HG02623 (cell line): ENCODE measurements around the gene DNAH9.

Experiments
- ATAC-seq: cut with Tn5 transposase; IDR thresholded peaks from one replicate; pipeline ENCODE4 v1.9.1; 2021; ENCODE audit warnings: moderate library complexity; ENCODE audit not compliant: unreplicated experiment

Gene DNAH9

DNA sequence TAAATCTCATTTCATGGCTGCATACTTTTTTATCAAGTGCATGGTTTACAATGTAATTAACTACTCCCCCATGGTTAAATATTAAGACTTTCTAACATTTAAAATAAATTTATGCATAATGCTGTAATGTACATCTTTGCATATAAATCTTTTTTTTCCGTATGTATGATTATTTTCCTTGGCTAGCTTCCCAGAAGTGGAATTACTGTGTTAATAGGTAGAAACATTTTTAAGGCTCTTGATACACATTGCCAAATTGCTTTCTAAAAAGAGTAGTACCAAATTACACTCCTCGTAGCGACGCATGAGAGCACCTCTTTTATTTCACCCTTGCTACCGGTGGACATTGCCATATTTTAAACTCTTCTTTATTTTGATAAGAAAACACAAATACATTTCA is 141.1 kb downstream of the DNAH9 start:
- no peak for ATAC-seq

DNA sequence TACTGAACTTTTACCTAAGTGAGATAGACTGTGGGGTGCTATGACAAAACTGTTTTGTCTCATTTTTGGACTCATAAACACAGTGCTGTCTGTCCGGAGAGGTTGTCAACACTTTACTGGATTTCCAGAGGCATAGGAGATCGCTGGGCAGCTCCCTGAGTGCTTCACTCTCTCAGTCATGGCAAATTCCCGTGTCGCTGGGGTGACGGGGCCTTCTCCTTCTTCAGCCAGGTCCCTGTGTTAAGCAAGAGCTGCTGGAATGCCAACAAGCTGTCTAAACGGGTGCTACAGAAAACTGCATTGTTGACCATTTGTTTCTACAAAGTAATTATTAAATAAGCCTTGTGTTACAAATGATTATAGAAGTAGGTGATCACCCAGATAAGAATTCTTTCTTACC is 141.6 kb downstream of the DNAH9 start:
- no peak for ATAC-seq

DNA sequence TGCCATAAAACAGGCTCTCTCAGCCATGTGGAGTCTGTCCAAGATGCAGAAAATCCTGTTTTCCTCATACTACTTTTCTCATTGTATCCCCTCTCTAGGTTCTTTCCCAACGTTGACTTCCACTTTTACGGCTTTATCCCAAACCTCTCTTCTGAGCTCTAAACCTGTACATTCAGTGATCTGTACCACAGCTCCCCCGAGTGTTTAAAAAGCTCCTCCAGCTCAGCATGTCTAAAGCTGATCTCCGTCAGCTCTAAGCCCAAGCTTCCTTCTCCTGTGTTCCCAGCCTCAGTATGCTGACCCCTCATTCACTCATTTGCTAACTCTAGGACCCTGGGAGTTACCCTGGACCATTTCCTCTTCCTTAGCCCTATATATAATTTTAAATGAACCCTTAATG is 144.6 kb downstream of the DNAH9 start:
- no peak for ATAC-seq

DNA sequence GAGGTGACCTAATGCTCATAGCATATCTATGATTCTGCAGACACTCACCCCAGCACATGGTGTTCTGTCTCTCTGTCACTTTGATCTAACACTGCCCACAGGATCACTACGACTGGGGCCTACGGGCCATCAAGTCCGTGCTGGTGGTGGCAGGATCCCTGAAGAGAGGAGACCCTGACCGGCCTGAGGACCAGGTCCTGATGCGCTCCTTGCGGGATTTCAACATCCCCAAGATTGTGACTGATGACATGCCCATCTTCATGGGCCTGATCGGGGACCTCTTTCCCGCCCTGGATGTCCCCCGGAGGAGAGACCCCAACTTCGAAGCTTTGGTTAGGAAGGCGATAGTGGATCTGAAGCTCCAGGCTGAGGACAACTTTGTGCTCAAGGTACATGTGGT is 146.4 kb downstream of the DNAH9 start:
- no peak for ATAC-seq

DNA sequence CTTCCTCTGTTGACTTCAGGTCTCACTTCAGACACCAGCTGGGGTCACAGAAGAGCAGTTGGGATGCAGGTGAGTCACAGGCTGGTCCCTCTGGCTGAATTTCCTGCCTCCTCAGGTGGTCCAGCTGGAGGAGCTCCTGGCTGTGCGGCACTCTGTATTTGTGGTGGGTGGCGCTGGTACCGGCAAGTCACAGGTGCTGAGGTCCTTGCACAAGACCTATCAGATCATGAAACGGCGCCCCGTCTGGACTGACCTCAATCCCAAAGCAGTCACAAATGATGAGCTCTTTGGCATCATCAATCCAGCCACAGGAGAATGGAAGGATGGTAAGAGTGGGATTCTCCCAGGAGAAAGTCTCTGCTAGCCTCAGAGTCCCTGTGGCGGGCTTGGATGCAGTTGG is 149.2 kb downstream of the DNAH9 start:
- no peak for ATAC-seq

DNA sequence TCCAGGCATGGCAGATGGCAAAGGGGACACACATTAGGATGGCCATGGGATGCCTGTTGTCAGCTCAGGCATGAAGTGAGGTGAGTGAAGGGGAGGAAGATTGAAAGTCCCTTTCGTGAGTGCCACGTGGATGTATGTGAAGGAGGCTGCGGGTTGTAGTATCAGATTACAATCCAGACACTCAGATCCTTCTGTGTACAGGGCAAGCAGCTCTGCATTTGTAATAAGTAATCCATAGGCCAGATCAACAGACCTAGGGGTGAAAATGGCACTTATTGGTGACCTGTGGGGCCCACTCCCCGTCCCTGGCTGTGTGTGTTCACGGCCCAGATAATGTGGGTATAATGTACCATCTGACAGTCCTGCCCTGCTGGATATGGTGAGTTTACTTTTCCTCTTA is 159.5 kb downstream of the DNAH9 start:
- no peak for ATAC-seq

DNA sequence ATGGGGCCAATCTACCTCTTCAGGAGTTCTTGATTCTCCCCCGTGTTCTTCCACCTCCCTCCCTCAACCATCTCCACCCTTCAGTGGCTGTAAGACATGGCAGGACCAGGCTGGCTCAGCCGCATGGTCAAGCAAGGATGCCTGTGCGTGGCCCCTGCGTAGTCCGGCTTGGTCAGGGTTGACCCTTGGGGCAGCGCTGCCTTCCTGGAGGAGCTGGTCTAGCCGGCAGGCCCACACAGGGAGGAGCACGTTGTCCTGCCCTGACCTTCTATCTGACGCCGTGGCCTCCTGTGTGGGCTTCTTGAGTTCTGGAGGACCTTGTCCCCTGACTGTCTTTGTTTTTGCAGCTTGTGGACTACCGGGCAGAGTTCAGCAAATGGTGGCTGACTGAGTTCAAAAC is 169.8 kb downstream of the DNAH9 start:
- ATAC-seq = no peak

DNA sequence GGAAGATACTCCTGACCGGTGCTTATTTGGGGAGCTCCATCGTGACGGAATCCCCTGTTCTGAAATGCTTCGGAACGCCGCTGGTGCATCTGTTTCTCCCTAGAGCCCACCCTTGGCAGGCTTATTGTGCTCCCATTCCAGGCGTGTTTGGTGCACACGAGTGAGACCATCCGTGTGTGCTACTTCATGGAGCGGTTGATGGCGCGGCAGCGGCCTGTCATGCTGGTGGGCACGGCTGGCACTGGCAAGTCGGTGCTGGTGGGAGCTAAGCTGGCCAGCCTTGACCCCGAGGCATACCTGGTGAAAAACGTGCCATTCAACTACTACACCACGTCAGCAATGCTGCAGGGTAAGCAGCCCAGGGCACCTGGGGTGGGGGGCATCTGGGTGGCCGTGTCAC is 170.7 kb downstream of the DNAH9 start:
- ATAC-seq = no peak

DNA sequence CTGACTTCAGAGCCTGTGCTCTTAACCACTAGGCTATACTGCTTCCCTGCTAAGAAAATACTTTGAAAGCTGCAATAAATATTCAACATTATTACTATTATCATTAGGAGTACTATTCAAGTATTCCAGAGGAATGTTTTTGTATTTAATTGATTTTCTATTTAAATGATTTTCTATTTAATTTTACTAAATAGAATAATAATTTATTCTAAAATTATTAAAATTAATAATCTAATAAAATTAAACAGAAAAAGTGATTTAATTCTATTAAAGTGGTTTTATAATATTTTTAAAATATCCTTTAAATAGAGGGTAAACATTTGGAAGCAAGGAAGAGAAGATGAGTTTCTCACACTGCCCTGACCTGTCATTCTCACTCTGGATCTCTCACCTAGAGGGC is 173.8 kb downstream of the DNAH9 start:
- no peak for ATAC-seq

DNA sequence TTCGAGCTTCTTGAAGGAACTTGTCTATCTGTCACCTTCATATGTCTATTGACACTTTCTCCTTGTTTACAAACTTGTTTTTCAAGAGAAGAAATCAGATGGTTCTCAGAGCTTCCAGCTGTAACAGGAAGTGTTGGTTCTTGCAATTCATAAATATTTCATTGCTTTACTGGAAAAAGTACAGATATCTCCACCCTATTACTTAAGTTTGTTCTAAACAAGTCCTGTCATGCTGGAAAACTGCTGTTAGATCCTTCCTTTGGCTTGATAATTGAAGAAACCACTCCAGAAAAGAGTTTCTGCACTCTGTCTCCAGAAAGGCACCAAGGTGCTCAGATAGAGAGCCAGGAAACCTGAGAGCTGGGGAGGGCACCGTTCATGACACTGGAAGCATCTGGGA is 181.6 kb downstream of the DNAH9 start:
- ATAC-seq = no peak

DNA sequence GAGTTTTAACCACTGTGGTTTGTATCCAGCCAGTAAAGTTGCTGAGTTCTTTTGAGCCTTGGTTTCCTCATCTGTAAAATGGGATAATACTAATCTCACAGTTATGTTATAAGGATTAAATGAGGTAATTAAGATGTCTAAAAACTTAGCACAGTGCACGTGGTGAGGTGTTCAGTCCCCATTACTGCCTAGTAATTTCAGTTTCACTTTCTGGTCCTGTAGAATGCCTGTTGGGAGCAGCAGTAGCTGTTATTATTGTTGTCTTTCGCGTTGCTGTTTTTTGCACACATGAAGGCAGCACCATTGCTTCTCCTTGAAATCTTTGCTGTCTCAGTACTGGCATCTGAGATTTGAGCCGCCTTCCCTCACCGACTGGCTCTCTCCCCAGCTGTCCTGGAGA is 182.4 kb downstream of the DNAH9 start:
- ATAC-seq = no peak

DNA sequence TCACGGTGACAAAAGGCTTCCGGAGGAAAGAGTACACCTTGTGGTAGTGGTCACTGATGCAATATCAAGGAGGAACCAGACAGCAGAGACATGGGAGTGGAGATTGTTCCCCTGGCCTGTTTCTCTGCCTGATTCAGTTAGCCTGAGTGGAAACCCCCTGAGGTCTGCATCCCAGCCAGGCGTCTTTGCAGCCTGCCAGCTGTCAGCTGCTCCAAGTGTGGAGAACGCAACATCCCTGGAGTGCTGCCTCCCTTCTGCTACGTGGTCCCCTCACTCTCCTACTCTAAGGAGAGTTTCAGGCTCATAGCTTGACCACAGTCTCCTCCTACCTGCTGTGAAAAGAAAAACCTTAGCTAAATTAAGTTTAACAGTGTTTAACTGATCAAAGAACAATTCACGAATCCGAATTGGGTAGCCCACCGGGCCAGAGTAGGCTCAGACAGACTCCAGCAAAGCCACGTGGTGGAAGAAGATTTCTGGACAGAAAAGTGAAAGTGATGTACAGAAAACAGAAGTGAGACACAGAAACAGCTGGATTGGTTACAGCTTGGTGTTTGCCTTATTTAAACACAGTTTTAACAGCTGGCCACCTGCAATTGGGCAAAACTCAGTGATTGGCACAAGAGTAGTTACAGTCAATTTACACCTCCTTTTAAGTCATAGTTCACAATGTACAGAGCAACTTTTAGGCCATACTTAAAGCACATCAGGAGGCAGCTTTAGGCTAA is 188.6 kb downstream of the DNAH9 start:
- no peak for ATAC-seq

DNA sequence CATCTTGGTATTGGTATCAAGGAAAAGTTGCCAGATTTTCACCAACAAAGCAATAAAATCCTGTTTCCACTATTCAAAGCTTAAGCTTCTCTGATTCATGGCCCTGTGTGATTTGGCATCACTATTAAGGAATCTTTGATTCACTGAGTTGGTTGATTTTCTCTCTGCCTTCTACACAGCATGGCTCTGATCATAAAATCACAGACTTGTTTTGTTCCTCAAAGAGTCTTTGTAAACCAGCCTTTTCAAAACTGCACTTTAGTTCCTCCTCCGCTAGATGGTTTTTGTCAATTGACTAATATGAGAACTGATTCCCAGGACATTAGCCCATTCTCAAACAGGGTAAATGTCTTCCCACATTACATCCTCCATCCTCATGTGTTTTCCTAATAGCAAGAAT is 197.6 kb downstream of the DNAH9 start:
- ATAC-seq = no peak

DNA sequence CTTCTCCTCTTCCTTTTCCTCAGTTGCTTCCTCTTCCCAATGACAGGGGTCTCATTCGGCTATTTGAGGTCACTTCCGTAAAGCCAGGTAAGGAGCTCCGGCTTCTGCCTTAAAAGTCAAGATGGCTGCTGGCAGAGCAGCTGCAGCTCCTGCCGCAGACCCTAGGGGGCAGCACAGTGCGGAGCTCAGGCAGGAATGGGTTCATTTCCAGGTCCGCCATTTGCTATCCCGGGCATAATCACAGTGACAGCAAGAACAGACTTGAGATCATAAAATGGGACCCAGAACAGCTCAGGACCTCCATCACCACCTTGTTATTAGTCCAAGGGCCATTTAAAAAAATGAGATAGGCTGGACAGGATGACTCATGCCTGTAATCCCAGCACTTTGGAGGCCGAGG is 199.5 kb downstream of the DNAH9 start:
- ATAC-seq = no peak

DNA sequence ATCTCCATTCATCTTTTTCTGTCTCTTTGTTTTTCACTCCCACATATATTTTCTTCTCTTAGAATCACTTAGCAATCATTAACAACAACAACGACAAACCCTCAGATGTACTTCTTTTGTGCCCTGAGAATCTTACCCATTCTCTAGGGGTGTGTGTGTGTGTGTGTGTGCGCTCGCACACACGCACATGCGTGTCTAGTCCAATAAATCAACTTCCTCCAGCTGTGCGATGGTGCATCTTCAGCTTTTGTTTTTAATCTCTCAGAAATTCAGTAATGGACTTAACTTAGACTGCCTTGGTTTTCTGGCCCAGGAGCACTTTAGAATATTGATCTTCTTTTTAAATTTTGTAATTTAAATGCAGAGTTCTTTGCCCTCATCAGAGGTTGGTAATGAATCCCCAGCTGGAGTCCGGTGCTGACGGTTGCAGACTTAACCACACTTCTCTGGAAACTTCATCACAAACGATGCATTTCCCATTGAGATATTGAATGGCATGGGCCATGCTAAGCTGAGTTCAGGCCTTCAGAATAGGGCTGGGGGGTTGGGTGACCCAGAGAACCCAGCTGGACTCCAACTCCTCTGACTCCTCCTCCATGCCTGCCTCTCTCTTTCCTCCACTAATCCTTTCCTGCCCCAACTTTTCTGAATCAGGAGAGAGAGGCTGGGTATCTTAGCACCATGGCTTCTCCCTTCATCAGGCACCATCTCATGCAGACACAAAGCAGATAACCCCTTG is 205.1 kb downstream of the DNAH9 start:
- ATAC-seq = no peak

DNA sequence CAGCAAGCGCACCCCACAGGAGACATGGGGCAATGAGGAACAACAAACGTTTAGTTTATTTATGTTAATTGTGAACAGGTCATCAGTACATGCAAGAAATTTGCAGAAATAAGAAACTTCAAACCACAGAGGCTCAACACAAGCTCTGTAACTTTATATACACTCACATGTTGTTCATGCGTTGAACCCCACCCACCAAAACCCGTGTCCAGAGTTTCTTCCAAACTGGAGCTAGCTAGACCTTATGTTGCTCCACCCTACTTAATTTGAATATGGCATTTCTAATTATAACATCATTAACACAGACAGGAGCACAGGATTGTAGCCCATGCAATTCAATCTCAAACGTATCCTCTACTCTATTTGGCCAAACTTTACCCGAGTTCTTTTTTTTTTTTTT is 206.9 kb downstream of the DNAH9 start:
- ATAC-seq = no peak

DNA sequence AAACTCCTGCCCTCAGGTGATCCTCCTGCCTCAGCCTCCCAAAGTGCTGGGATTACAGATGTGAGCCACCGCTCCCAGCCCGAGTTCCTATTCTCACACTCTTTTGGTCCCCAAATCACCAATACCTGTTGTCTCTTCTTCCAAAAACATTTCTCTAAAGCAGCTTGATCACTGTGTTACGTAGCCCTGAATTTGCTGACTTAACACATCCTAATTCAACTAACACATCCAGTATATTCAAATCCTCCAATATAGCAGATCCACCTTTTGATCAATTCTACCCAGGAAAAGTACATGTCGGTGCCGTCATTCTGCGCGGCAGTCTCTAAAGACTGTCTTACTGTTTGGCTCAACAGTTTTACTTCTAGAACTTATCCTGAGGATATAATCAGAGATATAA is 207.7 kb downstream of the DNAH9 start:
- ATAC-seq = no peak

DNA sequence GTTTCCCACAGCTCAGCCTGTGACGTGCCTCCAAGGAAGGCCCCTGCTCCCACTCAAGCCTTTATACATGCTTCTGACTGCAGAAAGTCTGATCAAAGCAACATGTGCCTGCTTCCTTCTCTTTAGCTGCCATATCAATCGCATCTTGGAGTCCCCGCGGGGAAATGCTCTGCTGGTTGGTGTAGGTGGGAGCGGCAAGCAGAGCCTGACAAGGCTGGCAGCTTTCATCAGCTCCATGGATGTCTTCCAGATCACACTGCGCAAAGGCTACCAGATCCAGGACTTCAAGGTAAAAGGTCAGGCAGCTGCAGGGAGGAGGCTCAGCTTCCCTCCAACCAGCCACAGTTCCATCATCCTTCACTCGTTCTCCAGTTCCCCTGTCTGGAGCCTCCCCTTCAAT is 209.3 kb downstream of the DNAH9 start:
- no peak for ATAC-seq

DNA sequence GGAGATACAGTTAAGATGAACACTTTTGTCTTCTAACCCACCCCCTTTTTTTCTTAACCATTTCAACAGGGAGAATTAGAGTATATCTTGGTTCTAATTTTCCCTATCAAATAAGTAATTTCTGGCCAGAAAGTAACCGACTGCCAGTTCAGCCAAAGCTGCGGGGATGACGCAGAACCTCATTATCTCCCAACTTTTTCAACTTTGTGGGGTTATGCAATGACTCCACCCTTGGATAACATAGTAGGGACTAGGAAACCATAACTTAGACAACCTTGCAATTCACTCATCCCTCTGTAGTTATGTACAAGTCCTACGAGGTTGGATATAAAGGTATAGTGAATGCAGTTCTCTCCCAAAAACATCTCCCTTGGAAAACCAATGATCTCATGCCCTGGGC is 215.0 kb downstream of the DNAH9 start:
- ATAC-seq = no peak

DNA sequence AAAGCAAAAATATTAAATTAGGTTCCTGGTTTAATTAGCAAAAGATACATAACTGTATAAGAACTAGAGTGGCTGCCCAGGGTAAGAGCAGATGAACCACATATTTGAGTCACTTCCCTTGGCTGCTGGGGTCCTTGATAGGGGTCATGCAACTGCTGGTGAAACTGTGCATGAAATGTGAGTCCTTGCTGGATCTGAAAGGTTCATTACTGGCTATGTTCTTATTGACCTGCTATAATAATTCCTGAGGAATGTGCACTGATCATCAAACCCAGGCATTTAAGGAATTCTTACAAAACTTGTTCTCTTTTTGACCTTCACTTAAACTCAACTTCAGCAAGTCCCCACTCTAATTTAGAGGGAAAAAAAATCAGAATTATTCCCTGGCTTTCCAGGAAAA is 215.6 kb downstream of the DNAH9 start:
- no peak for ATAC-seq

DNA sequence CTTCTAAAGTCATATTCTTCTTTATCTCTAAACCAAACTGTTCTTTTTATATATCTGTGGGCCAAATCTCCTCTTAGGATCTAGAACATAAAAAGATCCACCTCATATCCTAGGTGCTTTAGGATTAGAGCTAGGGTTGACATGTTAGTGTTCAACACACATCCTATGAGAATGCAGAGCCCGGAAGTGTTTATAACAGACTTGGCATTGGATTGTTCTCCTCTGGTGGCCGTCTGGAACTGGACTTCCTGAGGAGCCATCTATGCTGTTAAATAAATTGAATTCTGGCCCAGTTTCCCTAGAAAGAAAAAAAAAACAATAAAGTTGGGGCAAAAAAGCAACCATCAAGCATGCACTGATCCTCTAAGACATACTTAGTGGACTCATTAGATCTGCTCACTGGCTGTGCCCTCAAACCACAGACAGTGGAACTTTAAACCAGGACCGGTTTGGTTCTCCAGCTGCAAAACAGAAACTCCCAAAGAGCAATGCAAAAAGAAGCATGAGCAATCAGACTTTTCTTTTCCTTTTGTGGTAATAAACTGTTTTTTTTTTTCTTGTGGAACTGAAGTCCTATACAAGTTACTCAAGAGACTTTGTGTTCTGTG is 216.5 kb downstream of the DNAH9 start:
- ATAC-seq = no peak

DNA sequence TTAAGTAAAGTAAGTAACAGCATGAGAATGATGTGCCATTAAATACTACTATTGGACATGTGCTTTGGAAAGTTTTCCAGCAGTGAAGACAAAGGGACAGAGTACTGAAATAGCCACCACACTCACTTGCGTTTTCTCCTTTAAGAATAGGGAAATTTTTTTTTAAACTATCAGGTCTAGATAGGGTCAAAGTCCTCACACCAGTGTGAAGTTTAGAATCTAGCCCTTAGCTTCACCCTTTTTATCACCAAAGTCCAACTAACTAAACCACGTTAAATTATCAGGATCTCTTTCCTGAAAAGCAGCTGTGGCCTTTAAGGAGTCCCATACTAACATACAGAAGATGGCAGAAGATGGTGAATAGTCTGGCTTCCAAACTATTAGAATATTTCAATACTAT is 218.1 kb downstream of the DNAH9 start:
- no peak for ATAC-seq
